Activated CD4-positive, alpha-beta memory T cell treated with anti-CD3 and anti-CD28 coated beads, Interleukin-2, amount 10 ng/mL, durations not matched to agents 7 days and 5 days (primary cell): ENCODE results near the gene PUSL1. TPM values are rescaled to one million over a fixed set of nuclear protein-coding genes. Genes with fewer than 3 reads are reported as not detected.

Source experiments
- CTCF ChIA-PET: fragments of 350-600 bp; sonication (Branson Sonifier 250); formaldehyde crosslinking; loops from one replicate; lab custom pipeline; 2021; ENCODE audit warnings: antibody characterized with exemption, inconsistent platforms; lab: Charles Lee
- POLR2A ChIA-PET: fragments of 350-600 bp; sonication (Branson Sonifier 250); formaldehyde crosslinking; loops from one replicate; lab custom pipeline; 2021; ENCODE audit warnings: antibody characterized with exemption; lab: Charles Lee
- DNase-seq: peaks from one replicate; pipeline ENCODE4 v3.0.0-alpha.2; 2020
- H3K27ac Mint-ChIP-seq: one replicate; pipeline ENCODE4 v1.8.0; 2021; ENCODE audit warnings: mild to moderate bottlenecking, mixed read lengths
- H3K27me3 Mint-ChIP-seq: one replicate; pipeline ENCODE4 v1.8.0; 2021; ENCODE audit warnings: mixed read lengths
- H3K36me3 Mint-ChIP-seq: one replicate; pipeline ENCODE4 v1.8.0; 2021; ENCODE audit warnings: low read depth, mixed read lengths
- H3K4me1 Mint-ChIP-seq: one replicate; pipeline ENCODE4 v1.8.0; 2021; ENCODE audit warnings: mixed read lengths
- H3K4me3 Mint-ChIP-seq: one replicate; pipeline ENCODE4 v1.8.0; 2021; ENCODE audit warnings: mild to moderate bottlenecking, mixed read lengths
- H3K9me3 Mint-ChIP-seq: one replicate; pipeline ENCODE4 v1.8.0; 2021; ENCODE audit warnings: mixed read lengths
- total RNA-seq, 2 experiments: library from RNA; stranded (reverse); gene quantifications; one replicate each; pipeline ENCODE4 v1.2.3, GENCODE V29; 2021

PUSL1 gene
- total RNA-seq, 2 experiments from 2014 or later, result 17.9 to 20.0 TPM

DNA sequence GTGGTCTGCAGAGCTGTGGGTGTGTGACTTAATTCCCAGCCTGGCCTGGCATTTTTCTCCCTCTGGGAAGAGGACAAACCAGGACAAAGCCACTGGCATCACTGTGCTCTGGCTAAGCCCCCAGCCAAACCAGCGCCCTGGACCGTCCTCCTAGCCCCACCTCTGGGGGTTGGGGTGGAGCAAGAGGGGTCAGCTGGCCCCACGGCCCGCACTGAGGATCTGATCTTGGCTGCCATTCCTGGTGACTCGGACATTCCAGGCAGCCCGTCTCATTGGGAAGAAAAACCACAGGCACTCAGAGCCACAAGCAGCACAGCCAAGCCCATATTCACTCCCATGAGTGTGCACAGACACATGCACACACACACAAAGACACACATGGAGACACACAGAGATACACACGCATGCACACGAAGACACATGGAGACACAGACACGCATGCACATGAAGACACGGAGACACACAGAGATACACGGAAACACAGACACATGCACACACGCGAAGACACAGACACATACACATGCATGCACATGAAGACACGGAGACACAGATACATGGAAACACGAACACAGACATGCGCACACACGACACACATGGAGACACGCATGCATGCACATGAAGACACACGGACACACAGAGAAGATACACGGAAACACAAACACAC lies 52.2 kb downstream of the PUSL1 start:
- H3K4me1 Mint-ChIP-seq, result peaks cover 13% of the 10 kb centered on the region
- CTCF ChIA-PET, result no interaction called here
- no peak for DNase-seq
- POLR2A ChIA-PET, result no interaction called here
- peaks cover 2% of the 10 kb centered on the region for H3K9me3 Mint-ChIP-seq
- no peak overlapping the region for H3K27ac Mint-ChIP-seq
- H3K4me3 Mint-ChIP-seq, result no peak overlapping the region
- H3K27me3 Mint-ChIP-seq, result peaks cover 18% of the 10 kb centered on the region
- H3K36me3 Mint-ChIP-seq, result no peaks in the 10 kb centered on the region

Other genes with a start within 250 kb of the PUSL1 start
- not detected for gene RNF223, start 234.3 kb upstream of the PUSL1 start, total RNA-seq
- 10 to 100 TPM; 18.6 to 19.9 TPM for gene C1orf159, start 192.5 kb upstream of the PUSL1 start, total RNA-seq
- gene TTLL10, start 134.7 kb upstream of the PUSL1 start, total RNA-seq, result not detected
- 100 to 1,000 TPM; 115 to 116 TPM for gene TNFRSF18, start 102.0 kb upstream of the PUSL1 start, total RNA-seq
- gene TNFRSF4, start 94.4 kb upstream of the PUSL1 start, total RNA-seq, result 100 to 1,000 TPM; 237 to 243 TPM
- 100 to 1,000 TPM; 181 TPM for gene SDF4, start 76.6 kb upstream of the PUSL1 start, total RNA-seq
- 10 to 100 TPM; 13.3 to 14.4 TPM for gene B3GALT6, start 76.4 kb upstream of the PUSL1 start, total RNA-seq
- gene C1QTNF12, start 61.9 kb upstream of the PUSL1 start, total RNA-seq, result 1 to 10 TPM; 2.0 to 4.2 TPM
- 10 to 100 TPM; 62.4 to 63.5 TPM for gene UBE2J2, start 34.7 kb upstream of the PUSL1 start, total RNA-seq
- 1 to 10 TPM; 3.9 to 4.4 TPM for gene SCNN1D, start 28.2 kb upstream of the PUSL1 start, total RNA-seq
- 10 to 100 TPM; 64.4 to 72.3 TPM for gene ACAP3, start 667 bp upstream of the PUSL1 start, total RNA-seq
- gene INTS11, start 16.1 kb downstream of the PUSL1 start, total RNA-seq, result 100 to 1,000 TPM; 109 to 111 TPM
- 10 to 100 TPM; 19.8 to 21.9 TPM for gene CPTP, start 16.2 kb downstream of the PUSL1 start, total RNA-seq
- under 1 TPM; 0.75 to 0.78 TPM for gene TAS1R3, start 22.7 kb downstream of the PUSL1 start, total RNA-seq
- 10 to 100 TPM; 36.0 to 37.8 TPM for gene DVL1, start 40.8 kb downstream of the PUSL1 start, total RNA-seq
- gene MXRA8, start 50.0 kb downstream of the PUSL1 start, total RNA-seq, result under 1 TPM; 0.18 to 0.23 TPM
- 100 to 1,000 TPM; 121 to 122 TPM for gene AURKAIP1, start 66.6 kb downstream of the PUSL1 start, total RNA-seq
- gene CCNL2, start 90.7 kb downstream of the PUSL1 start, total RNA-seq, result 100 to 1,000 TPM; 104 TPM
- gene MRPL20, start 98.7 kb downstream of the PUSL1 start, total RNA-seq, result 10 to 100 TPM; 82.8 to 87.3 TPM
- gene ANKRD65, start 112.7 kb downstream of the PUSL1 start, total RNA-seq, result not detected
- gene VWA1, start 127.1 kb downstream of the PUSL1 start, total RNA-seq, result under 1 TPM; 0.33 to 0.45 TPM
- gene ATAD3C, start 141.1 kb downstream of the PUSL1 start, total RNA-seq, result 1 to 10 TPM in 1 of 2 experiments, under 1 TPM in 1; 0.98 to 1.4 TPM
- gene ATAD3B, start 163.2 kb downstream of the PUSL1 start, total RNA-seq, result 10 to 100 TPM; 25.5 to 26.9 TPM
- gene ATAD3A, start 203.6 kb downstream of the PUSL1 start, total RNA-seq, result 10 to 100 TPM; 26.2 to 26.5 TPM
- under 1 TPM in 1 of 2 experiments, not detected in 1; 0.28 TPM for gene TMEM240, start 232.0 kb downstream of the PUSL1 start, total RNA-seq